Heart left ventricle (tissue), 16 donors: ENCODE results near the gene ZNF76. TPM values are rescaled to one million over a fixed set of nuclear protein-coding genes. Genes with fewer than 3 reads are reported as not detected.

Experiments
- ATAC-seq, 4 donors: fragments of 200-7000 bp; cut with Tn5 transposase; one replicate each; pipeline ENCODE4 v1.9.1; 2020 to 2022; ENCODE audit warnings: moderate library complexity in 4 of 4, mild to moderate bottlenecking in 3 of 4, moderate number of reproducible peaks in 1 of 4
- DNase-seq, 5 donors: peaks; one replicate each; pipeline ENCODE4 v3.0.0-alpha.2; 2020
- H3K27ac ChIP-seq, 12 donors: fragments of 200-600 bp; sonication (generic) in 4 of 12; one replicate each; pipeline versions ENCODE4 v1.5.0 to v1.8.0; 2016 to 2022; ENCODE audit warnings: mild to moderate bottlenecking in 2 of 12
- H3K27me3 ChIP-seq, 9 donors: fragments of 200-600 bp; sonication (generic) in 2 of 9; one replicate each; pipeline versions ENCODE4 v1.5.1 to v1.8.0; 2016 to 2022; ENCODE audit warnings: mild to moderate bottlenecking in 3 of 9
- H3K36me3 ChIP-seq, 9 donors: fragments of 200-600 bp; sonication (generic) in 2 of 9; one replicate each; pipeline versions ENCODE4 v1.5.0 to v1.8.0; 2018 to 2022; ENCODE audit warnings: mild to moderate bottlenecking in 2 of 9
- H3K4me1 ChIP-seq, 12 donors: fragments of 200-600 bp; sonication (generic) in 4 of 12; one replicate each; pipeline versions ENCODE4 v1.5.0 to v1.8.0; 2016 to 2022; ENCODE audit warnings: mild to moderate bottlenecking in 3 of 12
- H3K4me3 ChIP-seq, 12 donors: fragments of 200-600 bp; sonication (generic) in 4 of 12; one replicate each; pipeline versions ENCODE4 v1.5.0 to v1.8.0; 2017 to 2022; ENCODE audit warnings: mild to moderate bottlenecking in 9 of 12, moderate library complexity in 4 of 12
- H3K9me3 ChIP-seq, 12 donors: fragments of 200-600 bp; sonication (generic) in 4 of 12; one replicate each; pipeline versions ENCODE4 v1.5.0 to v1.8.0; 2016 to 2022; ENCODE audit warnings: mild to moderate bottlenecking in 1 of 12
- POLR2A ChIP-seq, 2 donors: fragments of 450-650 bp; IDR thresholded peaks; one replicate each; pipeline ENCODE4 v1.6.1; 2017; ENCODE audit warnings: antibody characterized with exemption in 2 of 2, mild to moderate bottlenecking in 2 of 2, moderate library complexity in 2 of 2
- WGBS, 4 donors: extraction: QIAGEN DNeasy Blood & Tissue Kit in 2 of 4; methylation state at CpG; one replicate each; pipeline versions ENCODE4 v1.1.5 to v1.1.7; 2013 to 2018; 5-methylcytosine and 5-hydroxymethylcytosine counted together
- intact Hi-C, 10 donors: fragments of 100-400 bp; cut with DNase I; formaldehyde crosslinking; loops; one replicate each; pipeline versions ENCODE4 v1.11.1 to v1.14.2; 2022
- polyA plus RNA-seq, 2 donors: library from polyadenylated mRNA; stranded (reverse); fragments of 200-250 nt; gene quantifications; one replicate each; pipeline ENCODE4 v1.2.3, GENCODE V29; 2013
- total RNA-seq, 9 donors: library from RNA; depleted of rRNA in 2 of 9; stranded (reverse); fragments of >200 nt in 2 of 9; fragmentation: NEBNext Ultra II Directional in 3 of 9; extraction: Animal tissue kit (Norgen Biotek cat#: 25700) in 3 of 9; gene quantifications; one replicate each; pipeline versions ENCODE4 v1.1.0 to v1.2.4, GENCODE V29; 2016 to 2023
- TF ChIP-seq, protein P1 (sequence below), 12 donors: fragments of 200-600 bp; sonication (generic) in 4 of 12; IDR thresholded peaks; one replicate each; pipeline versions ENCODE4 v1.5.0 to v1.8.0; 2018 to 2022; ENCODE audit warnings: antibody characterized with exemption in 12 of 12, mild to moderate bottlenecking in 5 of 12
- donor health status: ischemic (EF 13 %, LVEDD 7.1; RV severe dilation, severe dysfunction).
- donor health status: healthy with polysubstance abuse.
- donor health status: DM: no; HTN: yes; CAD: no.
- donor health status: DM: no; HTN: no; CAD: no.
- donor health status: ischemic (EF 25% LVEDD 6.9; RV normal size, moderate dysfunction).
- donor health status: ischemic (EF 25% LVEDD 5.7; RV mildly dilated, moderate dysfunction).
- donor health status: healthy.
- donor health status: DM: yes; HTN: yes; CAD: no.
- donor health status: ischemic (EF 35%, LVEDD 5.7; RV mildly dilated, moderate dysfunction).
- donor health status: nonischemic (EF 11% LVEDD 7.7; RV severe dilation, severe dysfunction).
- donor health status: DM: yes; HTN: yes; CAD: no.
- donor health status: PGD.
- donor health status: ischemic (EF 29% LVEDD 5.4; RV normal size, mild dysfunction).
- donor health status: nonischemic (EF 23%, LVEDD 6.1; RV moderate dilation, normal function).

The ZNF76 gene
- total and polyA plus RNA-seq, 11 donors: 20.2 to 46.1 (median 33.0) TPM

GRCh38 chr6:35343092-35343834 lies 83.7 kb downstream of the ZNF76 start:
- peak overlapping the region in 11 of 12 donors; percentile 17 to 94 (median 90) for H3K27ac ChIP-seq

GRCh38 chr6:35343835-35344550 lies 84.5 kb downstream of the ZNF76 start:
- intact Hi-C loops: loop anchor here in 7 of 10 donors (2.0 to 10.0 kb wide), 6 partner anchors 68 to 123 kb away; partner anchors contain the start of gene RPL10A (in 5 of the 7)
- Histone ChIP-seq H3K36me3 (peaks cover 0 to 41% (median 23%) of the 10 kb centered on the region in 9 donors), H3K27ac (peak overlapping the region in 6 of 12 donors; percentile 88 to 94 (median 92)), H3K4me1 (peaks cover 0 to 39% (median 19%) of the 10 kb centered on the region in 12 donors), H3K27me3 (no peaks in the 10 kb centered on the region), H3K4me3 (peak overlapping the region in 10 of 12 donors; percentile 76 to 97 (median 94)), H3K9me3 (no peaks in the 10 kb centered on the region)
- 63 to 69% (median 64%) methylated on average over 6 of the region's 6 CpGs for WGBS, 4 donors
- ATAC-seq (no peak), DNase-seq (no peak)
- TF ChIP-seq POLR2A (IDR thresholded peaks at IDR 0.05): no peak
- TF ChIP-seq, protein P1, sequence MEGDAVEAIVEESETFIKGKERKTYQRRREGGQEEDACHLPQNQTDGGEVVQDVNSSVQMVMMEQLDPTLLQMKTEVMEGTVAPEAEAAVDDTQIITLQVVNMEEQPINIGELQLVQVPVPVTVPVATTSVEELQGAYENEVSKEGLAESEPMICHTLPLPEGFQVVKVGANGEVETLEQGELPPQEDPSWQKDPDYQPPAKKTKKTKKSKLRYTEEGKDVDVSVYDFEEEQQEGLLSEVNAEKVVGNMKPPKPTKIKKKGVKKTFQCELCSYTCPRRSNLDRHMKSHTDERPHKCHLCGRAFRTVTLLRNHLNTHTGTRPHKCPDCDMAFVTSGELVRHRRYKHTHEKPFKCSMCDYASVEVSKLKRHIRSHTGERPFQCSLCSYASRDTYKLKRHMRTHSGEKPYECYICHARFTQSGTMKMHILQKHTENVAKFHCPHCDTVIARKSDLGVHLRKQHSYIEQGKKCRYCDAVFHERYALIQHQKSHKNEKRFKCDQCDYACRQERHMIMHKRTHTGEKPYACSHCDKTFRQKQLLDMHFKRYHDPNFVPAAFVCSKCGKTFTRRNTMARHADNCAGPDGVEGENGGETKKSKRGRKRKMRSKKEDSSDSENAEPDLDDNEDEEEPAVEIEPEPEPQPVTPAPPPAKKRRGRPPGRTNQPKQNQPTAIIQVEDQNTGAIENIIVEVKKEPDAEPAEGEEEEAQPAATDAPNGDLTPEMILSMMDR (IDR thresholded peaks at IDR 0.05): no peak

More at GRCh38 chr6:35343092-35343834, 83.7 kb downstream of the ZNF76 start:
- intact Hi-C loops: loop anchor here in 7 of 10 donors (2.0 to 10.0 kb wide), 6 partner anchors 69 to 124 kb away; partner anchors contain the start of gene RPL10A (in 5 of the 7)
- peak; percentile 39 to 75 (median 66) for DNase-seq
- no peak for TF ChIP-seq POLR2A (IDR thresholded peaks at IDR 0.05)
- TF ChIP-seq, protein P1 (IDR thresholded peaks at IDR 0.05): no peak
- no peaks in the 10 kb centered on the region for H3K27me3 ChIP-seq
- H3K4me3 ChIP-seq: peak overlapping the region; percentile 64 to 97 (median 94)
- WGBS, 4 donors: 8 to 13% (median 8%) methylated on average over 13 of the region's 13 CpGs
- peak in 2 of 4 donors; percentile 6 to 51 for ATAC-seq
- H3K9me3 ChIP-seq: no peaks in the 10 kb centered on the region
- peaks cover 0 to 34% (median 16%) of the 10 kb centered on the region in 9 donors for H3K36me3 ChIP-seq
- peaks cover 0 to 37% (median 19%) of the 10 kb centered on the region in 12 donors for H3K4me1 ChIP-seq

Other genes with a start within 250 kb of the ZNF76 start
- not detected for gene TCP11, start 118.4 kb upstream of the ZNF76 start, total RNA-seq
- under 1 TPM in 1 of 2 donors, not detected in 1; 0.04 TPM for gene TCP11, start 118.4 kb upstream of the ZNF76 start, polyA plus RNA-seq
- 10 to 100 TPM in 2 of 9 donors, 1 to 10 TPM in 7; 1.7 to 18.7 (median 4.6) TPM for gene SCUBE3, start 45.8 kb upstream of the ZNF76 start, total RNA-seq
- 1 to 10 TPM in 1 of 2 donors, under 1 TPM in 1; 0.61 to 2.4 TPM for gene SCUBE3, start 45.8 kb upstream of the ZNF76 start, polyA plus RNA-seq
- gene DEF6, start 38.1 kb downstream of the ZNF76 start, total RNA-seq: 10 to 100 TPM in 1 of 9 donors, 1 to 10 TPM in 5, under 1 TPM in 3; 0.38 to 14.4 (median 1.3) TPM
- under 1 TPM; 0.72 to 0.86 TPM for gene DEF6, start 38.1 kb downstream of the ZNF76 start, polyA plus RNA-seq
- 10 to 100 TPM; 10.0 to 22.0 (median 13.4) TPM for gene PPARD, start 82.8 kb downstream of the ZNF76 start, total RNA-seq
- 10 to 100 TPM; 13.8 to 23.8 TPM for gene PPARD, start 82.8 kb downstream of the ZNF76 start, polyA plus RNA-seq
- gene FANCE, start 192.6 kb downstream of the ZNF76 start, total RNA-seq: 1 to 10 TPM; 2.1 to 4.6 (median 3.8) TPM
- gene FANCE, start 192.6 kb downstream of the ZNF76 start, polyA plus RNA-seq: 1 to 10 TPM; 1.3 to 3.6 TPM
- 100 to 1,000 TPM; 472 to 700 (median 532) TPM for gene RPL10A, start 208.7 kb downstream of the ZNF76 start, total RNA-seq
- gene RPL10A, start 208.7 kb downstream of the ZNF76 start, polyA plus RNA-seq: 1,000 to 10,000 TPM in 1 of 2 donors, 100 to 1,000 TPM in 1; 356 to 1,412 TPM
- 10 to 100 TPM; 25.8 to 54.3 (median 37.1) TPM for gene TEAD3, start 237.3 kb downstream of the ZNF76 start, total RNA-seq
- gene TEAD3, start 237.3 kb downstream of the ZNF76 start, polyA plus RNA-seq: 10 to 100 TPM; 26.6 to 34.1 TPM